Upper lobe of left lung (tissue), 6 donors: Measurements from ENCODE around the gene ADCY2. TPM values are rescaled to one million over a fixed set of nuclear protein-coding genes. Genes with fewer than 3 reads are reported as not detected.

Experiments
- ATAC-seq, 2 donors: fragments of 200-7000 bp; cut with Tn5 transposase; one replicate each; pipeline ENCODE4 v1.9.1; 2022; ENCODE audit warnings: mild to moderate bottlenecking in 2 of 2, moderate library complexity in 2 of 2; ENCODE audit not compliant: low FRiP score in 2 of 2
- DNase-seq, 2 donors: peaks; one replicate each; pipeline ENCODE4 v3.0.0-alpha.2; 2019 to 2020
- H3K27ac ChIP-seq, 4 donors: fragments of 200-600 bp; sonication (generic); one replicate each; pipeline ENCODE4 v1.5.1; 2016 to 2019
- H3K27me3 ChIP-seq, 4 donors: fragments of 200-600 bp; sonication (generic); one replicate each; pipeline ENCODE4 v1.5.1; 2017 to 2019
- H3K36me3 ChIP-seq, 4 donors: fragments of 200-600 bp; sonication (generic); one replicate each; pipeline ENCODE4 v1.5.1; 2016 to 2019
- H3K4me1 ChIP-seq, 4 donors: fragments of 200-600 bp; sonication (generic); one replicate each; pipeline ENCODE4 v1.5.1; 2018 to 2019
- H3K4me3 ChIP-seq, 4 donors: fragments of 200-600 bp; sonication (generic); one replicate each; pipeline ENCODE4 v1.5.1; 2017 to 2019; ENCODE audit warnings: mild to moderate bottlenecking in 2 of 4, moderate library complexity in 1 of 4
- H3K9me3 ChIP-seq, 4 donors: fragments of 200-600 bp; sonication (generic); one replicate each; pipeline ENCODE4 v1.5.1; 2018 to 2019
- EP300 ChIP-seq, 4 donors: sonication (generic); formaldehyde crosslinking; IDR thresholded peaks; one replicate each; pipeline ENCODE4 v1.5.1; 2017; ENCODE audit warnings: antibody characterized with exemption in 4 of 4, control low read depth in 2 of 4
- POLR2A ChIP-seq, 4 donors: fragments of 450-650 bp; IDR thresholded peaks; one replicate each; pipeline ENCODE4 v1.5.1; 2016 to 2017; ENCODE audit warnings: antibody characterized with exemption in 4 of 4, mild to moderate bottlenecking in 2 of 4
- POLR2AphosphoS5 ChIP-seq, 2 donors: sonication (generic); formaldehyde crosslinking; IDR thresholded peaks; one replicate each; pipeline ENCODE4 v1.5.1; 2017; ENCODE audit warnings: antibody characterized with exemption in 2 of 2
- WGBS, 2 donors: methylation state at CpG; one replicate each; pipeline ENCODE4 v1.1.5; 2017 to 2018; 5-methylcytosine and 5-hydroxymethylcytosine counted together
- total RNA-seq, 6 donors: library from RNA; depleted of rRNA in 4 of 6; stranded (reverse); fragments of >200 nt in 4 of 6; gene quantifications; one replicate each; pipeline versions ENCODE4 v1.1.0 to v1.2.1, GENCODE V29; 2016 to 2021
- TF ChIP-seq, protein P1 (sequence below), 6 experiments: fragments of 450-650 bp in 4 of 6; fragments of 200-600 bp in 2 of 6; sonication (generic) in 2 of 6; IDR thresholded peaks; one replicate each; pipeline ENCODE4 v1.5.1; 2016 to 2019; ENCODE audit warnings: antibody characterized with exemption in 6 of 6
- donor health status: DM: no; HTN: no; CAD: no; lungs with moderate emphysema.
- donor health status: DM: no; HTN: yes; CAD: no; lungs with severe emphysema.

Gene ADCY2
- total RNA-seq, 6 donors from 2014 or later: 0.20 to 2.4 (median 0.46) TPM; not detected in 1

DNA sequence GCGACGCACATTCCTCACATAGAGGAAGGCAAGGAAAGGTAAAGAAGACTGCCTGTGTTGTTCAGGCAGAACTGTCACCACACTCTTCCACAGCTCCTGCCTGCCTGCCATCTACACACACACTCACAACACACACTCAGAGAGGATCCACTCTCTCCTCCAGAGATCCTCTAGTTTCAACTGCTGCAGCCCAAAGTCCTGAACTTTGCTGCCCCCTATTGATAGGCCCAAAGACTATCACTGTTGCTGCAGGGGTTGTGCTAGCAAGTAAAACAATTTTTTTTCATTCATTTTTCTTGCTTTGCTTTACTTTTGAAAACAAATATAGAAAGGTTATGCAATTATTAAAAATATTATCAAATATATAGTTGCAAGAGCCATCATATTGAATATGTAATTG, 460.9 kb downstream of the ADCY2 start:
- peak in 1 of 2 donors; percentile 69 for ATAC-seq

DNA sequence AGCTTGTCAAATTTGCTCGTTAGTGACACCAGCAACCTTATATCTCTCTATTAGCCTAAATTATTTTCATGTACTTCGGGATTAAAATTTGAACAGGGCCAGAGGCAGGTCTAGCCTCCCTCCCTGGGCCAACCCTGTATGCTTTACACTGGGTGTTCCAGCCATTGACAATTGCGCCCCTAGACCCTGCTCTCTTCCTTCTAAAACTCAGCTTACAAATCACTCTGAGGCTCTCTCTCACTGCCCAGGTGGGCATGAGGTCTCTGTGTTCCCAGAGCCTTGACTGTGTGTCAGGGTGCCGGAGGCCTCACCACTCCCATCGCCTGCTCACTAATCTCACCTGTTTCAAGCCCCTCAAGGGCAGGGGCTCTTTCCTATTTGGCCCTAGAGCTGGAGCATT, 461.4 kb downstream of the ADCY2 start:
- no peak overlapping the region for H3K27ac ChIP-seq
- TF ChIP-seq, protein P1, sequence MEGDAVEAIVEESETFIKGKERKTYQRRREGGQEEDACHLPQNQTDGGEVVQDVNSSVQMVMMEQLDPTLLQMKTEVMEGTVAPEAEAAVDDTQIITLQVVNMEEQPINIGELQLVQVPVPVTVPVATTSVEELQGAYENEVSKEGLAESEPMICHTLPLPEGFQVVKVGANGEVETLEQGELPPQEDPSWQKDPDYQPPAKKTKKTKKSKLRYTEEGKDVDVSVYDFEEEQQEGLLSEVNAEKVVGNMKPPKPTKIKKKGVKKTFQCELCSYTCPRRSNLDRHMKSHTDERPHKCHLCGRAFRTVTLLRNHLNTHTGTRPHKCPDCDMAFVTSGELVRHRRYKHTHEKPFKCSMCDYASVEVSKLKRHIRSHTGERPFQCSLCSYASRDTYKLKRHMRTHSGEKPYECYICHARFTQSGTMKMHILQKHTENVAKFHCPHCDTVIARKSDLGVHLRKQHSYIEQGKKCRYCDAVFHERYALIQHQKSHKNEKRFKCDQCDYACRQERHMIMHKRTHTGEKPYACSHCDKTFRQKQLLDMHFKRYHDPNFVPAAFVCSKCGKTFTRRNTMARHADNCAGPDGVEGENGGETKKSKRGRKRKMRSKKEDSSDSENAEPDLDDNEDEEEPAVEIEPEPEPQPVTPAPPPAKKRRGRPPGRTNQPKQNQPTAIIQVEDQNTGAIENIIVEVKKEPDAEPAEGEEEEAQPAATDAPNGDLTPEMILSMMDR (IDR thresholded peaks at IDR 0.05): no peak
- TF ChIP-seq POLR2AphosphoS5 (IDR thresholded peaks at IDR 0.05): no peak
- no peak for TF ChIP-seq EP300 (IDR thresholded peaks at IDR 0.05)
- DNase-seq (no peak), ATAC-seq (no peak)
- no peaks in the 10 kb centered on the region for H3K27me3 ChIP-seq
- no peak overlapping the region for H3K4me3 ChIP-seq
- no peaks in the 10 kb centered on the region for H3K9me3 ChIP-seq
- H3K4me1 ChIP-seq: no peaks in the 10 kb centered on the region
- peaks cover 17 to 50% (median 22%) of the 10 kb centered on the region in 4 donors for H3K36me3 ChIP-seq
- WGBS, 2 donors: 85% methylated on average over 5 of the region's 5 CpGs

More for the DNA sequence above, 460.9 kb downstream of the ADCY2 start:
- H3K4me1 ChIP-seq: peaks cover 0 to 4% (median under 1%) of the 10 kb centered on the region in 4 donors
- no peaks in the 10 kb centered on the region for H3K27me3 ChIP-seq
- DNase-seq: no peak
- peaks cover 15 to 45% (median 18%) of the 10 kb centered on the region in 4 donors for H3K36me3 ChIP-seq
- TF ChIP-seq EP300 (IDR thresholded peaks at IDR 0.05) (no peak), POLR2AphosphoS5 (IDR thresholded peaks at IDR 0.05) (no peak)
- TF ChIP-seq, protein P1 (IDR thresholded peaks at IDR 0.05): peak in 5 of 6 experiments; percentile 34 to 49 (median 40)
- 98 to 100% methylated on average over 2 of the region's 2 CpGs for WGBS, 2 donors
- no peak overlapping the region for H3K27ac ChIP-seq
- no peak overlapping the region for H3K4me3 ChIP-seq
- H3K9me3 ChIP-seq: no peaks in the 10 kb centered on the region

DNA sequence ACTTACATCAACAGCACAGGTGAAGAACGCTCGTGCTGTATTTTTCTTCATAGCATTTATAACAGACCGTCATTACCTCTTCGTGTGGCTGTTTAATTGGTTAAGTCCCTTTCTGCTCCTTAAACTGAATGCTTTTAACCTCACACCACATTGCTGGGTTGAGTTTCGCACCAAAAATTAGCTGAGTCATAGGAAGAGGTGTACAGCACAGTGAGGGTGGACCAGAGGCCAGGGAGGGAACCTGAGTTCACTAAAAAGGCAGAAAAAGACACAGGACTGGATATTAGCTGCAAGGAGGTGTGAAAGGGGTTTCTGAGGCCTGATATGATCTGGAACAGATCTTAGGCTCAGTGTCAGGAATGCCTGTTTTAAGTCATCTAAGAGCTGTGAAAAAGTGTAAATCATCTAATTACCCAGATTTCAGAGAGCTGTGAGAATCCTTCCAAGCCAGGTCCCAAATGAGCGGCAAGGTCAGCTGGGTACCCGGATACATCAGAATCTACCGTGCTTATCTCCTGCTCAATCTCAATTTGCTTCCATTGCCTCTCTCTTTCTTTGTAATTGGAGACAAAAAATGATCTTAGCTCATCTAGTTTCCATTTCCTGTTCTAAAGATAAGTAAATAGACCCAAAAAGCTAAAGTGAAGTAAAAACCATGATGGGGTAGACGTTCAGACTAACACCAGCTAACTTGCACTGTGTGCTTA, 462.1 kb downstream of the ADCY2 start:
- Histone ChIP-seq H3K27me3 (no peaks in the 10 kb centered on the region), H3K27ac (no peak overlapping the region), H3K4me1 (no peaks in the 10 kb centered on the region), H3K4me3 (no peak overlapping the region), H3K36me3 (peaks cover 17 to 57% (median 27%) of the 10 kb centered on the region in 4 donors), H3K9me3 (no peaks in the 10 kb centered on the region)
- WGBS, 2 donors: 66 to 67% methylated on average over 9 of the region's 9 CpGs
- DNase-seq: no peak
- TF ChIP-seq EP300 (IDR thresholded peaks at IDR 0.05): no peak
- no peak for ATAC-seq

DNA sequence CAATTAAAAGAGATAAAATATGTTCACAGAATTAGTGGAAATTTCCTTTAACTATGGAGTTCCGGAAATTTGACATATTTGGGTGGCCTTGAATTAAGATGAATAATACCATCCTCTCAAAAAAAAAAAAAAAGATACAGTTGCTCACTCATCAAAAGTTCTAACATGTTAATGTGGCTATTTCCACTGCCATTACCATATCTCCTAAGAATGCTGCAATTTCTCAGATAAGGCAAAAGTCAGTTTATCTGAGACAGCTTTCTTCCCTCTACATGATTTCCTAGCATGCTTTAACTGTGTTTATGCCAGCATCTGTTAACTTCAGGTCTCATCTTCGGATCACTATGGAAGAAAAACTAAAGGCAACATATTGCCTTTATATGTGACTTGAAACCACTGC, 470.3 kb downstream of the ADCY2 start:
- DNase-seq (no peak), ATAC-seq (no peak)
- H3K27me3 ChIP-seq: no peaks in the 10 kb centered on the region
- TF ChIP-seq, protein P1 (IDR thresholded peaks at IDR 0.05): no peak
- TF ChIP-seq EP300 (IDR thresholded peaks at IDR 0.05): no peak
- no peak for TF ChIP-seq POLR2AphosphoS5 (IDR thresholded peaks at IDR 0.05)
- TF ChIP-seq POLR2A (IDR thresholded peaks at IDR 0.05): no peak
- no peak overlapping the region for H3K4me3 ChIP-seq
- H3K27ac ChIP-seq: no peak overlapping the region
- 91 to 94% methylated on average over 2 of the region's 2 CpGs for WGBS, 2 donors
- H3K9me3 ChIP-seq: no peaks in the 10 kb centered on the region
- peaks cover 15 to 25% (median 23%) of the 10 kb centered on the region in 4 donors for H3K4me1 ChIP-seq
- H3K36me3 ChIP-seq: peaks cover 0 to 32% (median 14%) of the 10 kb centered on the region in 4 donors

DNA sequence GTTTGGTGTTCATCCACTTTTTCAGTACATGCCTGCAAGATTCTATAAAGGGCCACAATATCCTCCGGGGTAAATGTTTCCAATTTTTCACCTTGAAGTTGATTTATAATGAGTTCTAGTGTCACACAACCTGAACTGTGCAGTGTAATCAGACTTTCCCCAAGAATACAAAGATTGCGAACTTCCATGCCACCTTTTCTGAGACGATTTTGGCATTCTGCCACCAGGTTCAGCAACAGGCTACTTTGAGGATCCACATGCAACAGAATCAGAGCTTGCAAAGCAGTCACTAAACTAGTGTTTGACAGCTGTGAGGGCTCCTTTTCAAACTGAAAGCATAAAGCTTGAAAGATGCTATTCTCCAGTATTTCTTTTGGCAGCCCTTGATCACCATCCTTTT, 471.3 kb downstream of the ADCY2 start:
- H3K27me3 ChIP-seq: no peaks in the 10 kb centered on the region
- DNase-seq: no peak
- TF ChIP-seq POLR2AphosphoS5 (IDR thresholded peaks at IDR 0.05) (no peak), EP300 (IDR thresholded peaks at IDR 0.05) (no peak), POLR2A (IDR thresholded peaks at IDR 0.05) (no peak)
- TF ChIP-seq, protein P1 (IDR thresholded peaks at IDR 0.05): no peak
- peaks cover 21 to 33% (median 28%) of the 10 kb centered on the region in 4 donors for H3K4me1 ChIP-seq
- H3K4me3 ChIP-seq: no peak overlapping the region
- no peak for ATAC-seq
- no peak overlapping the region for H3K27ac ChIP-seq
- peaks cover 0 to 27% (median 7%) of the 10 kb centered on the region in 4 donors for H3K36me3 ChIP-seq
- H3K9me3 ChIP-seq: no peaks in the 10 kb centered on the region
- 64 to 77% methylated on average over 3 of the region's 3 CpGs for WGBS, 2 donors
